Measurements from ENCODE around the gene CCDC192.

DNA sequence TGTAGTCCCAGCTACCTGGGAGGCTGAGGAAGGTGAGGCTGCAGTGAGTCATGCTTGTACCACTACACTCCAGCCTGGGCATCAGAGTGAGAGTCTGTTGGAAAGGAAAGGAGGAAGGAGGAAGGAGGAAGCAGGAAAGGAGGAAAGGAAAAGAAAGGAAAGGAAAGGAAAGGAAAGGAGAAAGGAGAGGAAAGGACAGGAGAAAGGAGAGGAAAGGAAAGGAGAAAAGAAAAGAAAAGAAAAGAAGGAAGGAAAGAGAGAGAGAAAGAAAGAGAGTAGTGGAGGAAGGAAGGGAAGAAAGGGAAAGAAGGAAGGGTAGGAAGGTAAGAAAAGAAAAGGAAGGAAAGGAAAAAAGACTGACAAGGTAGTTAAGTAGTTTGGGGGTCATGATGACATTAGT is 217.7 kb downstream of the CCDC192 start:
- TF ChIP-seq, protein P1, sequence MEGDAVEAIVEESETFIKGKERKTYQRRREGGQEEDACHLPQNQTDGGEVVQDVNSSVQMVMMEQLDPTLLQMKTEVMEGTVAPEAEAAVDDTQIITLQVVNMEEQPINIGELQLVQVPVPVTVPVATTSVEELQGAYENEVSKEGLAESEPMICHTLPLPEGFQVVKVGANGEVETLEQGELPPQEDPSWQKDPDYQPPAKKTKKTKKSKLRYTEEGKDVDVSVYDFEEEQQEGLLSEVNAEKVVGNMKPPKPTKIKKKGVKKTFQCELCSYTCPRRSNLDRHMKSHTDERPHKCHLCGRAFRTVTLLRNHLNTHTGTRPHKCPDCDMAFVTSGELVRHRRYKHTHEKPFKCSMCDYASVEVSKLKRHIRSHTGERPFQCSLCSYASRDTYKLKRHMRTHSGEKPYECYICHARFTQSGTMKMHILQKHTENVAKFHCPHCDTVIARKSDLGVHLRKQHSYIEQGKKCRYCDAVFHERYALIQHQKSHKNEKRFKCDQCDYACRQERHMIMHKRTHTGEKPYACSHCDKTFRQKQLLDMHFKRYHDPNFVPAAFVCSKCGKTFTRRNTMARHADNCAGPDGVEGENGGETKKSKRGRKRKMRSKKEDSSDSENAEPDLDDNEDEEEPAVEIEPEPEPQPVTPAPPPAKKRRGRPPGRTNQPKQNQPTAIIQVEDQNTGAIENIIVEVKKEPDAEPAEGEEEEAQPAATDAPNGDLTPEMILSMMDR (IDR thresholded peaks at IDR 0.05) = no peak
- TF ChIP-seq POLR2A (IDR thresholded peaks at IDR 0.05) = no peak
- TF ChIP-seq POLR2AphosphoS5 (IDR thresholded peaks at IDR 0.05; ENCODE audit: insufficient read depth in 1 of 2, low read depth in 1 of 2) = no peak

Measured in vagina (tissue), 2 donors.